ENCODE results near the gene MTMR12. TPM values are rescaled to one million over a fixed set of nuclear protein-coding genes. Genes with fewer than 3 reads are reported as not detected.
"Not testable (repeated sequence)": the region's sequence is repeated elsewhere in the genome, so short reads cannot be mapped to it uniquely, and the experiment has no call there.

MTMR12 gene
- total RNA-seq, 2 experiments from 2014 or later: 33.6 to 71.9 TPM

GRCh38 chr5:32283061-32283460, 29.7 kb downstream of the MTMR12 start:
- BruUV-seq (replicated peaks): no TSS peak
- DNase-seq (ENCODE audit: low spot score): no peak
- Histone ChIP-seq H2AFZ (ENCODE audit: low read length) (no peak overlapping the region), H4K20me1 (ENCODE audit: insufficient read depth, low read length) (no peaks in the 10 kb centered on the region), H3K36me3 (ENCODE audit: insufficient read depth, low read length) (peaks cover 80% of the 10 kb centered on the region), H3K4me2 (ENCODE audit: low read length) (no peak overlapping the region), H3K79me2 (ENCODE audit: insufficient read depth, low read depth, low read length) (peaks cover 73% of the 10 kb centered on the region), H3K4me1 (ENCODE audit: insufficient read depth, low read length, poor library complexity, severe bottlenecking) (peaks cover 20% of the 10 kb centered on the region), H3K27ac (ENCODE audit: low read depth, low read length, poor library complexity, severe bottlenecking) (no peak overlapping the region), H3K9me3 (ENCODE audit: low read length) (no peaks in the 10 kb centered on the region), H3K9me2 (ENCODE audit: insufficient read depth, low read length) (no peaks in the 10 kb centered on the region), H3K4me3 (ENCODE audit: low read depth, low read length, poor library complexity, severe bottlenecking) (no peak overlapping the region)
- ChIA-PET CTCF (ENCODE audit: unreplicated experiment) (no interaction called here), POLR2A (interaction anchor here (0.6 to 1.5 kb wide), 2 partner anchors 9 to 171 kb away, joined by 3 to 5 read pairs; no protein-coding TSS in a partner anchor)
- TF ChIP-seq CTCF (conservative IDR thresholded peaks at IDR 0.05; ENCODE audit: low read length) (no peak), EZH2phosphoT487 (IDR thresholded peaks at IDR 0.05; ENCODE audit: borderline replicate concordance, low read depth, low read length) (no peak)
- intact Hi-C loops (cut with micrococcal nuclease; ENCODE audit: unreplicated experiment): no loop called here

- ChIA-PET CTCF (ENCODE audit: unreplicated experiment) (no interaction called here), POLR2A (interaction anchor here (1.5 kb wide), 1 partner anchor 9 kb away, joined by 5 read pairs; no protein-coding TSS in a partner anchor)
- intact Hi-C loops (cut with micrococcal nuclease; ENCODE audit: unreplicated experiment): no loop called here
- Histone ChIP-seq H3K4me3 (ENCODE audit: low read depth, low read length, poor library complexity, severe bottlenecking) (no peak overlapping the region), H3K9me3 (ENCODE audit: low read length) (no peaks in the 10 kb centered on the region), H2AFZ (ENCODE audit: low read length) (no peak overlapping the region), H3K27ac (ENCODE audit: low read depth, low read length, poor library complexity, severe bottlenecking) (no peak overlapping the region), H3K79me2 (ENCODE audit: insufficient read depth, low read depth, low read length) (peaks cover 77% of the 10 kb centered on the region), H3K36me3 (ENCODE audit: insufficient read depth, low read length) (peaks cover 84% of the 10 kb centered on the region), H3K9me2 (ENCODE audit: insufficient read depth, low read length) (no peaks in the 10 kb centered on the region), H3K4me1 (ENCODE audit: insufficient read depth, low read length, poor library complexity, severe bottlenecking) (peaks cover 24% of the 10 kb centered on the region), H4K20me1 (ENCODE audit: insufficient read depth, low read length) (no peaks in the 10 kb centered on the region), H3K4me2 (ENCODE audit: low read length) (no peak overlapping the region)
- BruUV-seq (replicated peaks): no TSS peak
- TF ChIP-seq CTCF (conservative IDR thresholded peaks at IDR 0.05; ENCODE audit: low read length) (no peak), EZH2phosphoT487 (IDR thresholded peaks at IDR 0.05; ENCODE audit: borderline replicate concordance, low read depth, low read length) (no peak)
- DNase-seq (ENCODE audit: low spot score): no peak
Observed at GRCh38 chr5:32282633-32283032, 30.1 kb downstream of the MTMR12 start.

- POLR2A ChIA-PET; H4K20me1 ChIP-seq (ENCODE audit: insufficient read depth, low read length); BruUV-seq (replicated peaks); CTCF ChIA-PET (ENCODE audit: unreplicated experiment); H2AFZ ChIP-seq (ENCODE audit: low read length); H3K27ac ChIP-seq (ENCODE audit: low read depth, low read length, poor library complexity, severe bottlenecking); H3K9me2 ChIP-seq (ENCODE audit: insufficient read depth, low read length); H3K9me3 ChIP-seq (ENCODE audit: low read length); intact Hi-C loops (cut with micrococcal nuclease; ENCODE audit: unreplicated experiment); DNase-seq (ENCODE audit: low spot score); H3K4me3 ChIP-seq (ENCODE audit: low read depth, low read length, poor library complexity, severe bottlenecking); H3K4me2 ChIP-seq (ENCODE audit: low read length): not testable (repeated sequence)
- Histone ChIP-seq H3K4me1 (ENCODE audit: insufficient read depth, low read length, poor library complexity, severe bottlenecking) (peaks cover 35% of the 10 kb centered on the region), H3K79me2 (ENCODE audit: insufficient read depth, low read depth, low read length) (peaks cover 73% of the 10 kb centered on the region), H3K36me3 (ENCODE audit: insufficient read depth, low read length) (peaks cover 82% of the 10 kb centered on the region)
Observed at GRCh38 chr5:32281378-32282133, 31.2 kb downstream of the MTMR12 start.
